G401.6 (cell line): Measurements from ENCODE around the gene BORCS5.

ENCODE experiments used
- FAIRE-seq: peaks from 2 replicates; lab custom pipeline; 2012; peaks lifted over from hg19 to GRCh38; lab: Jason Lieb, UNC

BORCS5 gene

DNA sequence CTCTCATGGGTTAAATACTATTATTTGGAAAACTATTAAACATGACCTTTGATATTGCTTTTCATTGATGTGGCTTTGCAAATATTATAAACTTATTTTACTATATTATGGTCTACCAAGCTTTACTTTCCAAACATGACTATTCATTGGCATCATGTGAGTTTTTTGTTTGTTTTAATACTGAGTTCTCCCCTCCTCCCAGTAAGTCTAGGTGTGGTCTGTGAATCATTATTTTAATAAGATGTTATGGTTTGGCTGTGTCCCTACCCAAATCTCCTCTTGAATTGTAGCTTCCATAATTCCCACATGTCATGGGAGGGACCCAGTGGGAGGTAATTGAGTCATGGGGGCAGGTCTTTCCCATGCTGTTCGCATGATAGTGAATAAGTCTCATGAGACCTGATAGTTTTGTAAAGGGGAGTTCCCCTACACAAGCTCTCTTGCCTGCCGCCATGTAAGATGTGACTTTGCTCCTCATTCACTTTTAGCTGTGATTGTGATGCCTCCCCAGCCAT is 80.0 kb downstream of the BORCS5 start:
- no peak for FAIRE-seq

DNA sequence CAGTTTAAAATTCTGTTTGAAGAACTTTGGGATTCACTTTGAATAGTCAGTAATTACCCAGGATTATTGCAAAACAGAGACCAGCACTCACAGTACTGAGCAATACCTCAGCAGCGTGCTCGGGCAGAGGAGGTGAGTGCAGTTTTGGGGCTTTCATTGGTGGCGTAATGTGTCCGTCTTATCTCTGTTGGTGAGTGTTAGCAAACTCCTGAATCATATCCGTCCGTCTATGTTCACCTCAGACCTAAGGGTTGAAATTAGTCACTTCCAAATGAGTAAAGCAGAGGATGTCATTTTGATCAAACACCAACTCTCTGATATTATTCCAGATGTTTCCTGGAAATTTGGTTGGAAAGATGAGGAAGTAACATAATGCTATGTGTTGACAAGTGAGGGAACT is 82.8 kb downstream of the BORCS5 start:
- no peak for FAIRE-seq

DNA sequence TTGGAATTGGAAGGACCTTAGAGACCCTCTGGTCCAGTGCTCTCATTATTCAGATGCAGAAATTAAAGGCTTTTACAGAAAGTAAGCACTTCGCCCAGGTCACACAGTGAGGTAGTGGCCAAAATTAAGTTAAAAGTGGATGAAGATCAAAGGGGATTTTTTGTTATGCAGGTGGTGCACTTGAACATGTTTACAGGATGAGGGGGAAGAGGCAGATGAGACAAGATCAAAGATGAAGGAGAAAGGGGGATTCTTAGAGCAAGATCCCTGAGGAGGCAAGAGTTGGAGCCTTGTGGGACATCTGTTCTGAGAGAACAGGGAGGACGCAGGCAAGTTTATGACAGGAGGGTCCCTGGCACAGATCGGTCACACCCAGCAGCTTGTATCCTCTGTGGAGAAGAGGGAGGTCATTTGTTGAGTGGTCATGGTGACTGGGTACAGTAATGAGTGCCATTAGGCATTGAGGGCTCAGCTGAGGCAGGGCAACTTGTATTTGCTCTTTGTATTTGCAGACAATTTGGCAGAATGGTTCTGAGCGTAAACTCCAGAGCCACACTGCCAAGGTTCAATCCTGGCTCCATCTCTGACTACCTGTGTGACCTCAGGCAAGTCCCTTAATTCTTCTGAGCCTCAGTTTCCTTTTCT is 84.0 kb downstream of the BORCS5 start:
- FAIRE-seq: no peak

GRCh38 chr12:12441429-12441807 is 84.5 kb downstream of the BORCS5 start:
- FAIRE-seq: no peak

DNA sequence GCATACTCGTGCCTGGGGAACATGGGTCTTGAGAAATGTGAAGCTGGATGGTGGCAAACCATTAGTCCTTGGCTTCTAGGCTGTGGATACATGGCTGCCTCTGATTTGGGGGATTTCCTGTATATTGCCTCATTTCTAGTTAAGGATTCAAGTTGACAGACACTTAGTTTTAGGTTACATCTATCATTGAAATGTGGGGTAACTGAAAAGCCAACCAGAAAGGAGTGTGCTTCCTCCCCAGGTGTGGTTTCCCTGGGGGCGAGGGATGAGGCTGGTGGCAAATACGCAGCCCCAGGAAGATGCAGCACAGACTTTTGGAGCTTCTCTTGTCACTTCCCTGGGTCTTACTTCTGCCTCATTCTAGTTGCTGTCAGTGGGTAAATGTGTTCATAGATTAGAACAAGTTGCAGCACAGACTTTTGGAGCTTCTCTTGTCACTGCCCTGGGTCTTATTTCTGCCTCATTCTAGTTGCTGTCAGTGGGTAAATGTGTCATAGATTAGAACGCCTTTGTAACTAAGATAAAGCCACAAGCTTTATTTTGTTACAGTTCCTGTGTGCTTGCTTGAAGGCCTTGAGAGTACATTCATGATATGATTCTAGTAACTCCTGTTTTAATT is 85.1 kb downstream of the BORCS5 start:
- no peak for FAIRE-seq

GRCh38 chr12:12442548-12443071 is 85.7 kb downstream of the BORCS5 start:
- FAIRE-seq: no peak

DNA sequence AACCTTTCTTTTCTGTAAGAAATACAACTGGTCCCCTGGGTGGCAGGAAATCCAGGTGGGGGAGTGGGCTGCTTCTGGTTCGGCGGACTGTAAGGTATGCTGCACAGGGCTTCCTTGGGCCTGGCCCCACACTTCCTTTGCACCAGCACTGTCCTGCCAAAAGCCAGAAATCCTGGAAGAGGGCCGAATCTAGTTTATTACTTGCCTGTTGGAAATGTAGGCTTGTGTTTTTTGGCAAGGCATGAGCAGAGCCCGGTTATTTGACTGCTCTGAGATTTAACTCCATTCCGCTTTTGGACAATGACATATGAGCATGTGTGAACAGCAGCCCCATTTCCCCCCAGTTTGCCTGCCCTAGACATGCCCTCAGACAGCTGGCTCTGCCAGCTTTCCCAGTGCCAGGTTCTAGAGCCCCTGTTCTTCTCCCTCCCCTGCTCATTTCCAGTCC is 86.6 kb downstream of the BORCS5 start:
- no peak for FAIRE-seq

GRCh38 chr12:12445165-12445881 is 88.4 kb downstream of the BORCS5 start:
- FAIRE-seq: no peak

DNA sequence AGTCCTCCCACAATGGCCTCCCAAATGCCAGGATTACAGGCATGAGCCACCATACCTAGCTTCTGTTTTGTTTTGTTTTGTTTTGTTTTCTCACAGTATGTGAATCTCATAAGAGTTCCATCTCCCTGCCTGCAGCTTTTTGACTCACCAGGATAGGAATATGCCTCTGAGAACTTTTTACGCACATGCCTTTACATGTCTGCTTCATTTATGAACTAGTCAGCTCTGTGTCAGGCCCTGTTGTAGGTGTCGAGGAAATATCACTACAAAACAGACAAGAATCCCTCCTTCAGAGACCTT is 89.0 kb downstream of the BORCS5 start:
- no peak for FAIRE-seq

DNA sequence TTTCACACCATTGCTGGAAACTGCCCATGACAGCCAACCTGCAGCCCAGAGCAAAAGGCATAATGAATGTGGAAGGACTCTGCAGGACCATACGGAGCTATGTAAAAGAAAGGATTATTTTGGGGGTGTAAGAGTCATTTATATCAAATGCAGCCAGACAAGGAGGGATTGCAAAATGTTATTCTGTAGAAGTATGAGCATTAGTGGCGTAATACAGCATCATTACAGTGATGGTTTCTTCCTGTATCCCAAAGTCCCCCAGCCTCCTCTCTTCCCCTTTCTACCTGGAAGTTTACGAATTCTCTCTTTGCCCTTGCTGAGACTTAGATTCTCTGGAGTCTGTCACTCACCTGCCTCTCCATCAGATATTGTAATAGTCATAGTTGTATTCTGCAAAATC is 89.9 kb downstream of the BORCS5 start:
- no peak for FAIRE-seq

GRCh38 chr12:12447236-12447635 is 90.4 kb downstream of the BORCS5 start:
- no peak for FAIRE-seq

- FAIRE-seq: no peak
Observed at GRCh38 chr12:12447837-12448236, 91.0 kb downstream of the BORCS5 start.

GRCh38 chr12:12449533-12450025 is 92.7 kb downstream of the BORCS5 start:
- FAIRE-seq: no peak

- FAIRE-seq: no peak
Observed at GRCh38 chr12:12450043-12450471, 93.2 kb downstream of the BORCS5 start.

DNA sequence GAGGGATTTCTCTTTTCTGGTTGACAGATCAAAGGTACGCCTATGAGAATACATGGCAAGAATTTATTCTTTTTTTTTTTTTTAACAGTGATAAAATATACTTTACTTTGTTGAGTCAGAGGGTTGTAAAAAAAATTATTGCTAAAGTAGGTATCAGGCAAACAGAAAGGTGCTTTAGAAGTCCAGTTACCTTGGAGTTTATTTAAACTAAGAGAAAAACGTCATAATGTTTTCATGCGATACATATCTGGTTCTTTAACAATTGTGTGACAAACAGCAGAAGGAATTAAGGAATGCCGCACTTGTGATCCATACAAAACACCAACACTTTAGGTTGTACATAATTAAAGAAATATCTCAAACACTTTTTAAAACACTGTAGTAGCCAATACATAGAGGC is 94.2 kb downstream of the BORCS5 start:
- FAIRE-seq: no peak

GRCh38 chr12:12452326-12452902 is 95.5 kb downstream of the BORCS5 start:
- FAIRE-seq: no peak

- no peak for FAIRE-seq
Observed at GRCh38 chr12:12453635-12454034, 96.8 kb downstream of the BORCS5 start.

GRCh38 chr12:12454315-12454714 is 97.4 kb downstream of the BORCS5 start:
- FAIRE-seq: no peak

GRCh38 chr12:12456637-12457036 is 99.8 kb downstream of the BORCS5 start:
- FAIRE-seq: no peak

GRCh38 chr12:12460935-12461922 is 104.4 kb downstream of the BORCS5 start:
- no peak for FAIRE-seq

- no peak for FAIRE-seq
Observed at GRCh38 chr12:12461923-12462315, 105.0 kb downstream of the BORCS5 start.

GRCh38 chr12:12465522-12465921 is 108.6 kb downstream of the BORCS5 start:
- no peak for FAIRE-seq
